ENCODE results near the gene WDR90.

Gene WDR90

GRCh38 chr16:648781-649589 is at the start of gene WDR90:
Gene WDR90, plus strand, starts transcription at chr16:649365. Its CDS starts 52 bp downstream, at chr16:649417.
- H3K36me3 ChIP-seq (ENCODE audit: control insufficient read depth in 2 of 2, insufficient read depth in 1 of 2, low read length in 2 of 2), result peaks cover 0 to 31% of the 10 kb centered on the region in 2 experiments; a peak in 2 of 3 replicates
- H3K4me1 ChIP-seq (ENCODE audit: control insufficient read depth, insufficient read depth, low read length), result 0 out of 2 replicates have a peak, but pooled peaks cover 5% of the 10 kb centered on the region
- H3K27ac ChIP-seq (ENCODE audit: extremely low read depth, low read depth, low read length), result peak within 1 kb of the TSS; percentile 97
- ChIA-PET CTCF (interaction anchor here (0.7 to 1.6 kb wide), 5 partner anchors 10 to 73 kb away, joined by 3 to 5 read pairs (median 4); partner anchors contain the start of gene RHOT2), POLR2A (interaction anchor here (0.8 to 2.3 kb wide), 4 partner anchors 11 to 31 kb away, joined by 3 to 10 read pairs (median 6); partner anchors contain the start of genes METTL26, RHOT2 and STUB1)
- H3K9me3 ChIP-seq (ENCODE audit: control insufficient read depth, insufficient read depth, low read depth, low read length), result no peaks in the 10 kb centered on the region
- peak within 1 kb of the TSS; percentile 37 for H3K4me3 ChIP-seq (ENCODE audit: low read depth, low read length)
- TF ChIP-seq ZNF610 (tag by site-specific recombination; IDR thresholded peaks at IDR 0.05; ENCODE audit: borderline replicate concordance) (peak; percentile 66; the same call in 1 of the 2 replicates), ZFHX2 (tag by site-specific recombination; conservative IDR thresholded peaks at IDR 0.05) (peak; percentile 78), ZNF560 (tag by site-specific recombination; IDR thresholded peaks at IDR 0.05; ENCODE audit: borderline replicate concordance) (no peak), PRDM6 (tag by site-specific recombination; IDR thresholded peaks at IDR 0.05) (no peak), ZNF623 (tag by site-specific recombination; IDR thresholded peaks at IDR 0.05) (no peak), SP3 (tag by site-specific recombination; IDR thresholded peaks at IDR 0.05) (peak; percentile 76), ZNF561 (tag by site-specific recombination; IDR thresholded peaks at IDR 0.05; ENCODE audit: borderline replicate concordance) (peak; percentile 78; the same call in 1 of the 2 replicates), ZNF837 (tag by site-specific recombination; IDR thresholded peaks at IDR 0.05) (0 out of 2 replicates have a peak, but pooled peaks have one; percentile 36), ZNF785 (tag by site-specific recombination; IDR thresholded peaks at IDR 0.05) (no peak; the same call in 1 of the 2 replicates), KLF8 (tag by site-specific recombination; IDR thresholded peaks at IDR 0.05) (peak; percentile 70; the same call in 1 of the 2 replicates), ZNF391 (tag by site-specific recombination; IDR thresholded peaks at IDR 0.05; ENCODE audit: borderline replicate concordance, low read depth) (peak; percentile 66; the same call in 1 of the 2 replicates), ZNF530 (tag by site-specific recombination; IDR thresholded peaks at IDR 0.05; ENCODE audit: low read depth) (no peak), AEBP2 (tag by site-specific recombination; IDR thresholded peaks at IDR 0.05; ENCODE audit: borderline replicate concordance) (no peak), ZNF18 (tag by site-specific recombination; IDR thresholded peaks at IDR 0.05) (peak; percentile 84; the same call in 1 of the 2 replicates), ZBTB7A (tag by site-specific recombination; IDR thresholded peaks at IDR 0.05; ENCODE audit: low read depth) (peak; percentile 23; the same call in 1 of the 2 replicates), HOXA7 (CRISPR knock-in tag; IDR thresholded peaks at IDR 0.05; ENCODE audit: borderline replicate concordance) (no peak)
- TF ChIP-seq, protein P1, sequence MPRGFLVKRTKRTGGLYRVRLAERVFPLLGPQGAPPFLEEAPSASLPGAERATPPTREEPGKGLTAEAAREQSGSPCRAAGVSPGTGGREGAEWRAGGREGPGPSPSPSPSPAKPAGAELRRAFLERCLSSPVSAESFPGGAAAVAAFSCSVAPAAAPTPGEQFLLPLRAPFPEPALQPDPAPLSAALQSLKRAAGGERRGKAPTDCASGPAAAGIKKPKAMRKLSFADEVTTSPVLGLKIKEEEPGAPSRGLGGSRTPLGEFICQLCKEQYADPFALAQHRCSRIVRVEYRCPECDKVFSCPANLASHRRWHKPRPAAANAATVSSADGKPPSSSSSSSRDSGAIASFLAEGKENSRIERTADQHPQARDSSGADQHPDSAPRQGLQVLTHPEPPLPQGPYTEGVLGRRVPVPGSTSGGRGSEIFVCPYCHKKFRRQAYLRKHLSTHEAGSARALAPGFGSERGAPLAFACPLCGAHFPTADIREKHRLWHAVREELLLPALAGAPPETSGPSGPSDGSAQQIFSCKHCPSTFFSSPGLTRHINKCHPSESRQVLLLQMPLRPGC (tag by site-specific recombination; IDR thresholded peaks at IDR 0.05), result no peak
- TF ChIP-seq, protein P2, sequence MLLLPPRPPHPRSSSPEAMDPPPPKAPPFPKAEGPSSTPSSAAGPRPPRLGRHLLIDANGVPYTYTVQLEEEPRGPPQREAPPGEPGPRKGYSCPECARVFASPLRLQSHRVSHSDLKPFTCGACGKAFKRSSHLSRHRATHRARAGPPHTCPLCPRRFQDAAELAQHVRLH (tag by site-specific recombination; IDR thresholded peaks at IDR 0.05), result peak; percentile 33; the same call in 1 of the 2 replicates
- TF ChIP-seq, protein P3, sequence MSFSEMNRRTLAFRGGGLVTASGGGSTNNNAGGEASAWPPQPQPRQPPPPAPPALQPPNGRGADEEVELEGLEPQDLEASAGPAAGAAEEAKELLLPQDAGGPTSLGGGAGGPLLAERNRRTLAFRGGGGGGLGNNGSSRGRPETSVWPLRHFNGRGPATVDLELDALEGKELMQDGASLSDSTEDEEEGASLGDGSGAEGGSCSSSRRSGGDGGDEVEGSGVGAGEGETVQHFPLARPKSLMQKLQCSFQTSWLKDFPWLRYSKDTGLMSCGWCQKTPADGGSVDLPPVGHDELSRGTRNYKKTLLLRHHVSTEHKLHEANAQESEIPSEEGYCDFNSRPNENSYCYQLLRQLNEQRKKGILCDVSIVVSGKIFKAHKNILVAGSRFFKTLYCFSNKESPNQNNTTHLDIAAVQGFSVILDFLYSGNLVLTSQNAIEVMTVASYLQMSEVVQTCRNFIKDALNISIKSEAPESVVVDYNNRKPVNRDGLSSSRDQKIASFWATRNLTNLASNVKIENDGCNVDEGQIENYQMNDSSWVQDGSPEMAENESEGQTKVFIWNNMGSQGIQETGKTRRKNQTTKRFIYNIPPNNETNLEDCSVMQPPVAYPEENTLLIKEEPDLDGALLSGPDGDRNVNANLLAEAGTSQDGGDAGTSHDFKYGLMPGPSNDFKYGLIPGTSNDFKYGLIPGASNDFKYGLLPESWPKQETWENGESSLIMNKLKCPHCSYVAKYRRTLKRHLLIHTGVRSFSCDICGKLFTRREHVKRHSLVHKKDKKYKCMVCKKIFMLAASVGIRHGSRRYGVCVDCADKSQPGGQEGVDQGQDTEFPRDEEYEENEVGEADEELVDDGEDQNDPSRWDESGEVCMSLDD (tag by site-specific recombination; IDR thresholded peaks at IDR 0.05), result 0 out of 2 replicates have a peak, but pooled peaks have one; percentile 37
- TF ChIP-seq, protein P4, sequence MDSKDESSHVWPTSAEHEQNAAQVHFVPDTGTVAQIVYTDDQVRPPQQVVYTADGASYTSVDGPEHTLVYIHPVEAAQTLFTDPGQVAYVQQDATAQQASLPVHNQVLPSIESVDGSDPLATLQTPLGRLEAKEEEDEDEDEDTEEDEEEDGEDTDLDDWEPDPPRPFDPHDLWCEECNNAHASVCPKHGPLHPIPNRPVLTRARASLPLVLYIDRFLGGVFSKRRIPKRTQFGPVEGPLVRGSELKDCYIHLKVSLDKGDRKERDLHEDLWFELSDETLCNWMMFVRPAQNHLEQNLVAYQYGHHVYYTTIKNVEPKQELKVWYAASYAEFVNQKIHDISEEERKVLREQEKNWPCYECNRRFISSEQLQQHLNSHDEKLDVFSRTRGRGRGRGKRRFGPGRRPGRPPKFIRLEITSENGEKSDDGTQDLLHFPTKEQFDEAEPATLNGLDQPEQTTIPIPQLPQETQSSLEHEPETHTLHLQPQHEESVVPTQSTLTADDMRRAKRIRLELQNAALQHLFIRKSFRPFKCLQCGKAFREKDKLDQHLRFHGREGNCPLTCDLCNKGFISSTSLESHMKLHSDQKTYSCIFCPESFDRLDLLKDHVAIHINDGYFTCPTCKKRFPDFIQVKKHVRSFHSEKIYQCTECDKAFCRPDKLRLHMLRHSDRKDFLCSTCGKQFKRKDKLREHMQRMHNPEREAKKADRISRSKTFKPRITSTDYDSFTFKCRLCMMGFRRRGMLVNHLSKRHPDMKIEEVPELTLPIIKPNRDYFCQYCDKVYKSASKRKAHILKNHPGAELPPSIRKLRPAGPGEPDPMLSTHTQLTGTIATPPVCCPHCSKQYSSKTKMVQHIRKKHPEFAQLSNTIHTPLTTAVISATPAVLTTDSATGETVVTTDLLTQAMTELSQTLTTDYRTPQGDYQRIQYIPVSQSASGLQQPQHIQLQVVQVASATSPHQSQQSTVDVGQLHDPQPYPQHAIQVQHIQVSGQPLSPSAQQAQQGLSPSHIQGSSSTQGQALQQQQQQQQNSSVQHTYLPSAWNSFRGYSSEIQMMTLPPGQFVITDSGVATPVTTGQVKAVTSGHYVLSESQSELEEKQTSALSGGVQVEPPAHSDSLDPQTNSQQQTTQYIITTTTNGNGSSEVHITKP (tag by site-specific recombination; IDR thresholded peaks at IDR 0.05), result no peak

All from HEK293 (cell line).